HG03432 (cell line): ENCODE results near the gene TTC33.
A peak's percentile ranks its signal among the peaks of the same experiment; 100 is the strongest.

Experiments
- ATAC-seq: cut with Tn5 transposase; IDR thresholded peaks from one replicate; pipeline ENCODE4 v1.9.1; 2021; ENCODE audit warnings: mild to moderate bottlenecking, moderate library complexity; ENCODE audit not compliant: unreplicated experiment

TTC33 gene

GRCh38 chr5:40547994-40548575 is 207.7 kb downstream of the TTC33 start:
- ATAC-seq, result no peak

DNA sequence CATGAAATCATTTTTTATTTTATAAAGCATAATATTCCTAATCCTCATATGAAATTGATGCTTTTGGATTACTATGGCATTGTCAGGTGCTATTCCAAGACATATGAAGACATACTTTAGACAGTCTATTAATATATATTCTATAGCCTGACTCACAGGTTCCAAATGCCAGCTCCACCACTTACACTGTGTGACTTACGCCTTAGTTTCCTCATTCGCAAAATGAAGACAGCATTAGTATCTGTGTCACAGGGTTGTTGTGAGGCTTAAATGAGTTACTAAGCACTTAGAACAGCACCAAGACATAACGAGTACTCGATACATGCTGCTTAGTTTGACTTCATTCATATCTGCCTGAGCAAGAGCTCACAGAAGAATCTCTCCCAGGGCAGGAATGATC is 208.2 kb downstream of the TTC33 start:
- ATAC-seq, result no peak

GRCh38 chr5:40540301-40540700 is 215.5 kb downstream of the TTC33 start:
- no peak for ATAC-seq

- no peak for ATAC-seq
Measured at GRCh38 chr5:40524677-40525076, 231.1 kb downstream of the TTC33 start.

DNA sequence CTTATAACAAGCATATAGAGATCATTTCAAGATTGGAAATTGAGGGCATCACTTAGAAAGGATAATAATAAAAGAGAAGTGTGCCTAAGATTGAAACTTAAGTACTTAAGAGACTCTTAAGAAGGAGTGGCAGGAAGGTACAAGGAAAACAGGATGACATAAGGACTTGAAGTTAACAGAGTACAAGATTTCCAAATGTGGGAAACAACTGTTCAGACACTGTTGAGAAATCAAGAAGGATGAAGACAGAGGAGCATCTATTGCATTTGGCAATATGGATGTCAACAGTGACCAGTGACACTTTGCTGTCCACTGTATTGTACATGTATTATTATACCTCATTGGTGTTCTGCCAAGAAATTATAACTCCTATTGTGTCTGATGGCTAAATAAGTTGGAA is 233.8 kb downstream of the TTC33 start:
- no peak for ATAC-seq

- ATAC-seq, result no peak
Measured at GRCh38 chr5:40521108-40521785, 234.5 kb downstream of the TTC33 start.

GRCh38 chr5:40518485-40518917 is 237.3 kb downstream of the TTC33 start:
- no peak for ATAC-seq

DNA sequence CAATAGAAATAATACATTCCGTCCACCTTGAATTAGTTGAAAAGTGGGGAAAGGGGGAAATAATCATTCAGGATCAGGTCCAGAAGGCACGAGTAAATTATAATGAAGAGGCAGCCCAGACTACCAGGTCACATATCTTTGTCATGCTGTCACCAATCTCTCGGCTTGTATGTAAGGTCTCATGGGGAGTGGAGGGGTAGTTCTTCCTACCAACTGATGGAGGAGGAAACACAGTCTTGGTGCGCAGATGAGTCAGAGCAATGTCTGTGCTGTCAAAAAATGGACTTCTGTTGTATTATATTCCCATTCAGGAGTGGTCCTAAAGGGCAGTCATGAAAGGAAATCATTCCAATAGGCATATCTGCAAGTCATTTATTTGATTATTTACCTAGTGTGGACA is 240.3 kb downstream of the TTC33 start:
- no peak for ATAC-seq

GRCh38 chr5:40514976-40515375 is 240.8 kb downstream of the TTC33 start:
- ATAC-seq, result no peak

GRCh38 chr5:40511801-40512200 is 244.0 kb downstream of the TTC33 start:
- no peak for ATAC-seq

GRCh38 chr5:40507095-40507494 is 248.7 kb downstream of the TTC33 start:
- ATAC-seq, result no peak

GRCh38 chr5:40505031-40505430 is 250.7 kb downstream of the TTC33 start:
- no peak for ATAC-seq

DNA sequence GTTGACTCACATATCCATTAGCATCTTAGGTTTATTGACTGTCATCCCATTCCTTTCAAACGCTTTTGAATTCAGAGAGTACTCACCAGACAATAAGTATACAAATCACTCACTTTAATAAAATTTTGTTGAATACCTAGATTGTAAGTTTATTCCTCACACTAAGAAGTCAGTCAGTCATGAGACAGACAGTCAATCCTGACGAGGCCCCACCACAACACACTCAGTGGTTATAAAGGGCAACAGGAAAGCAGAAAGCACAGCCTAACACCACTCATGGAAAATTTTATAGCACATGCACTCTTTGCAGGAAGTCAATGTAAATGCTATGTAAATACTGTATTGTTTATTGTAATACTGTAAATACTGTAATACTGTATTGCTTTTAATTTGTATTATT is 252.3 kb downstream of the TTC33 start:
- ATAC-seq, result no peak

DNA sequence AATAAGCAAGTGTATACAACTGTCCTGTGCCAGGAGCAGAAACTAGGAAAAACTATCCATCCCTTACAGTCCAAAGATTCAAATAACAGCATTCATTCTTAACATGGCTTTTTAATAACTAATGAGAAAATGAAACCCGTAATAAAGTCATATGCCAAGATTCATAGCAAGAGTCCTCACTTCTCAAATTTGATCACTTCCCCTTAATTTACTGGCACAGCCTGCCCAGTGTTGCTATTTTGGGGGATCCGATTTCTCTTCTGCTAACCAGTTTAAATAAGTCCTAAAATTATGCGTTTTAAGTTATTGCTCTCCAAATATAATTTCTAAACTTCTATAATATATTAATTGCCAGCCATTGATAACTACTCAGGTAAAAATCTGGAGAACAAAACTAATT is 253.0 kb downstream of the TTC33 start:
- ATAC-seq, result peak; percentile 73

GRCh38 chr5:40501711-40502444 is 253.9 kb downstream of the TTC33 start:
- no peak for ATAC-seq

- ATAC-seq, result no peak
Measured at GRCh38 chr5:40499518-40500273, 256.1 kb downstream of the TTC33 start.

- ATAC-seq, result no peak
Measured at GRCh38 chr5:40499007-40499406, 256.8 kb downstream of the TTC33 start.

DNA sequence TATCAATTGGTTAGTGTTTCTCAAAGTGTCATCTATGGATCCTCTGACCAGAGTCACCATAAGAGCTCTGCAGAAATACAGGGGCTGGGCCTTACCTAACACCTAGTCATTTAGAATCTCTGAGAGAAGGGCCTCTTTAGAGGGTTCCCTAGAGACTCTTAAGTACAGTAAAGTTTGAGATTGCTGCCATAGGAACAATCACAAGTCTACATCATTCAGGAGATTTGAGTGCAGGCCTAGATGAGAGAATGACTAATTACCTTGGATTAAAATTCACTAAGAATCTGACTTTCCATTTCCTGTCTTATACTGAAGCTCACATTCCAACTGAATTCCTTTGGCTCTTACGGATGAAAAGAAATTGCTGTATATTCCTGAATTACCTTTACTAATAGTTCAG is 258.2 kb downstream of the TTC33 start:
- ATAC-seq, result no peak

GRCh38 chr5:40495237-40495635 is 260.5 kb downstream of the TTC33 start:
- no peak for ATAC-seq

- ATAC-seq, result no peak
Measured at GRCh38 chr5:40494631-40495236, 261.0 kb downstream of the TTC33 start.

DNA sequence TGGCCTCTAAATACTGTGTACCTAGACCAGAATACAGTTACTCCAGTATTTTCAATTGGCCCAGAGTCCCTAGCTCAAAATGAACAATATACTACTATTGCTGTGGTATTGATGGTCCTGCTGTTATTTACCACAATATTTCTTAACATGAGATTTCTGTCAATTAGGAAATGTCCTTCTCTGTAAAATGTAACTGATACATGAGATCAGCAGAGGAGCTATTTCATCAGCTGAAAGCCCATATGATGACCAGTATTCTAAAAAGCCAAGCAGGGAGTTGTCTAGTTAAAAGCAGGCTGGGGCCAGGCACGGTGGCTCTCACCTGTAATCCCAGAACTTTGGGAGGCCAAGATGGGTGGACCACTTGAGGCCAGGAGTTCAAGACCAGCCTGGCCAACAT is 263.7 kb downstream of the TTC33 start:
- no peak for ATAC-seq
